GM12875 (cell line): Measurements from ENCODE around the gene IFNGR1.

Experiments used
- H3K4me3 ChIP-seq: one replicate; pipeline ENCODE4 v1.5.1; 2011; ENCODE audit warnings: low read depth, low read length, control low read depth
- CTCF ChIP-seq: IDR thresholded peaks from 2 replicates; pipeline ENCODE4 v1.5.1; 2011; ENCODE audit warnings: low read depth, mild to moderate bottlenecking, control low read depth, inconsistent platforms, low read length, moderate library complexity, borderline replicate concordance; ENCODE audit not compliant: insufficient read depth

Gene IFNGR1

GRCh38 chr6:137218917-137219663 lies at the start of gene IFNGR1:
Gene IFNGR1, minus strand, starts transcription at chr6:137219385. Its CDS starts 58 bp downstream, at chr6:137219327.
- peak within 1 kb of the TSS; percentile 76 for H3K4me3 ChIP-seq
- TF ChIP-seq CTCF, result no peak

GRCh38 chr6:137268911-137269310 lies 49.7 kb upstream of the IFNGR1 start:
- H3K4me3 ChIP-seq, result no peak overlapping the region
- no peak for TF ChIP-seq CTCF

- TF ChIP-seq CTCF, result no peak
- no peak overlapping the region for H3K4me3 ChIP-seq
These were observed 47.1 kb upstream of the IFNGR1 start for GRCh38 chr6:137266309-137266586.

- no peak overlapping the region for H3K4me3 ChIP-seq
- TF ChIP-seq CTCF, result no peak
These were observed 46.5 kb upstream of the IFNGR1 start for GRCh38 chr6:137265561-137266308.

- no peak overlapping the region for H3K4me3 ChIP-seq
- TF ChIP-seq CTCF, result no peak
These were observed 45.3 kb upstream of the IFNGR1 start for GRCh38 chr6:137264311-137265075.

- no peak overlapping the region for H3K4me3 ChIP-seq
- TF ChIP-seq CTCF, result no peak
These were observed 42.6 kb upstream of the IFNGR1 start for GRCh38 chr6:137261761-137262160.

- H3K4me3 ChIP-seq, result no peak overlapping the region
- TF ChIP-seq CTCF, result no peak
These were observed 42.2 kb upstream of the IFNGR1 start for GRCh38 chr6:137261361-137261760.
